ENCODE results near the gene CELSR1.

Gene CELSR1

DNA sequence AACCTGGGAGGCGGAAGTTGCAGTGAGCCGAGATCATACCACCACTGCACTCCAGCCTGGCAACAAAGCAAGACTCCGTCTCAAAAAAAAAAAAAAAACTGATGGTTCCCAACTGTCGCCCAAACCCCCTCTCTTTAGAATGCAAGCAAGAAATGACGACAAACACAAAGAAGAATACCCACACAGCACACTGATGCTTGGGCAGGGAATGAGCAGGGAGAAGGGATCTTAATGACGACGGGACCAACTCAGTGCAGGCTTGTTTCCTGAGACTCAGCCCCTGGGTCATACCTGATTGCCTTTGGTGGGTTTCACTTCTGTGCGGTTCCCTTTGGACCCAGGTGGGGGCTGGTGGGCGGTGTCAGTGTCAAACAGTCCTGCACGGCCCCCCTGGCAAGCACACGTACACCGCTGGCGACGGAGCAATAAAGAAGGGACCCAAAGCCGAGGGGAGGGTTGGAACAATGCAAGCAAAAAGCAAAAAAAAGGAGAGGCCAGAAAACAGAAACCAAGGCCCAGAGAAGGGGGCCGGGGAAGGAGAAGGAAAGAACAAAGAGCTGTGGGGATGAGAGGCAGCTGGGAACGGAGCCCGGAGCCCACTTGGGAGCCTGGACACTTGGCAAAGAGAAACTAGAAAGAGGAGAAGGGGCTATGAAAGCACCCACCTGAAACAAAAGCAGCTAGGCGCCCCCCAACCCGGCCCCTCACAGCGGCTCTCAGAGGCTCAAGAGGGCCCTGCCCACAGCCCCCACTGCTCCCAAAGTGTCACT is 99.6 kb downstream of the CELSR1 start:
- no peak for DNase-seq

DNA sequence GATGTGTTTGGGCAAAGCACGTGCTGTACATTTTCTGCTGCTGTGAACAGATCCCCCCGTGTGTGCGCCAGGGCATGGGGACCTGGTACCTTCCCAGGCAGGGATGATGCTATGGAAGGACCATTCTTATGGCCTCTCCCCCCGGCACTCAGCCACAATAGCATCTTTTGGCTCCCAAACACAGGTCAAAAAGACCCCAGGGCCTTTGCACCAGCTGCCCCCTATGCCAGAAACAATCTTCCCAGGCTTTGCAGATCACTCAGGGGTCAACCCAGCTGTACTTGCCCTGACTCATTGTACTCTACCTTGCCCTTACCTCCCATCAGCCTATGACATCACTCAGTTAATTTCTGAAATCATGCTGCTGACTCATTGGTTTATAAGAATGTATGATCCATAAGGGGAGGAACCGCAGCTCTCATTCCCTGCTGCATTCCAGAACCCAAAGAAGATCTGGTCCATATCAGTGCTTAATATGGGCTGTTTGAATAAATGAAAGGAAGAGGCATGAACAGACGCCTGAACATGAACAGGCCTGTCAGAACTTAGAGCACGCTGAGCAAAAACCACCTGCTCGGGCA is 100.7 kb downstream of the CELSR1 start:
- DNase-seq: no peak

- DNase-seq: no peak
These were observed 104.1 kb downstream of the CELSR1 start for GRCh38 chr22:46433318-46433717.

- DNase-seq: peak; percentile 64
These were observed 105.0 kb downstream of the CELSR1 start for GRCh38 chr22:46432164-46433068.

GRCh38 chr22:46430961-46431838 is 106.2 kb downstream of the CELSR1 start:
- DNase-seq: no peak

GRCh38 chr22:46429325-46429853 is 108.0 kb downstream of the CELSR1 start:
- DNase-seq: no peak

GRCh38 chr22:46428602-46429324 is 108.7 kb downstream of the CELSR1 start:
- no peak for DNase-seq

DNA sequence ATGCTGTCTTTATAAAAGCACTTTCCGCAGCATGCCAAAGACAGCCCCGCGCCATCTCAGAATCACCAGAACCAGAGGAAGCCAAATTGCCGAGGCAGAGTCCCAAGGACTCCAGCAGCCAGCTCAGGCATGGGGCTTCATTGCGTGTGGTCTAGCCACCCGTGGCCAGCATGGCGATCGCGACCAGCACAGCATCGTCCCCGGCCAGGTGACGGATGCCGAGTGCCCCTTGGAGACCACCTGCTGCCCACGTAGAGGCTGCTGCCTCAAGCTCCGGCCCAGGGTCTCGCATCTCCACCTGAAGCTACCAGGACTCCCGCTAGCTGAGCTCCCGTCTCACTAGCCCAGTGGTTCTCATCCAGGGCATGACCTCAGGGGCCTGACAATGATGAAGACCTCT is 109.2 kb downstream of the CELSR1 start:
- DNase-seq: no peak

GRCh38 chr22:46425016-46425415 is 112.4 kb downstream of the CELSR1 start:
- no peak for DNase-seq

GRCh38 chr22:46424496-46424895 is 112.9 kb downstream of the CELSR1 start:
- no peak for DNase-seq

DNA sequence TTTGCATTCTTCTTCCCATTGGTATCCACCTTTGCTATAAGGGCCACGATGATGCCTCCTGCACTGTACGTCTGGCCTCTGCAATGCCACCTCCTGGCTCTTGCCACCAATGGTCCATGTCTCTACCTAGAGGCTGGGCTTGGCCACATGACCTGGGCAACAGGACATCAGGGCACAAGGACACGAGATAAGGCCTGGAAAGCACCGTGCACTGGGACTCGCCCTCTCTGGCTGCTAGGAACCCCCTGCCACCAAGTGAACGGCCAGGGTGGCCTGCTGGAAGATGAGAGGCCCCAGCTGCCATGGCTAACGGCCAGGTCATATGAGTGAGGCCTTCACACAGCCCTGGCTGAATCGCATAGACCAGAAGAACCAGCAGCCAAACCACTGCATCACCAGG is 114.5 kb downstream of the CELSR1 start:
- DNase-seq: no peak

- no peak for DNase-seq
These were observed 116.2 kb downstream of the CELSR1 start for GRCh38 chr22:46421267-46421666.

- DNase-seq: no peak
These were observed 117.5 kb downstream of the CELSR1 start for GRCh38 chr22:46419754-46420571.

DNA sequence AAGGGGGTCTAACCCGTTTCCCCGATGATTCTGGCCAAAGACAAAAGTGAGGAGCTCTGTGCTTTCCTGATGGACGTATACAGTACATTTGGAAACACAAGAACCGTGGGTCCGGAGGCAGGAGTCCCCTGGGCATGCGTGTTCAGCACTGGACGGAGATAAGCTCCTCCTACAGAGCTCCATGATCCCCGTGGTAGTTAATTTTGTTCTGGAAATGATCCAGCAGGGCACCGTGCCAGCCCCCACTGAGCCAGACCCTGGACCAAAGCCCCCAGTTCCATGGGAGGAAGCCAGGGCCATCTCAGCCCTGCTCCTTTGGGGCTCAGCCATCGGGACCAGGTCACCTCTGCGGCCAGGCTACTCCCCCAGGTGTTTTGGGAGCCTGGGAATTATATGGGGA is 118.6 kb downstream of the CELSR1 start:
- no peak for DNase-seq

DNA sequence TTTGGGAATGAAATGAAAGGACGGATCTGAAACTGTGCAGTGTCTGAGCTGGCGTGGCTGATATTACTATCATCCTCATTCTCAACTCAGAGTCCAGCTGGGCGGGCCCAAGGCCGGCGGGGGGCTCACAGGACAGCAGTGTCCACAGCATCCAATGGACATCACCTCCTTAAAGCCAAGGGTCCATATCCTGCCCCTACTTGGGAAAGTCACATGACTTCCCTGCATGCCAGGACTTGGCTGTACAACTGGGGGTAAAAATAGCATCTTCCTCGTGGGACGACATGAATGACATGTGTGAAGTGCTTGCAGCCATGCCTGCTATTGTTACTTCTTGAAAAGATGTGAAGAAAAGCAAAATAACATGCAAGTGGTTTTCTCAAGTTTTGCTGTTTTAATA is 119.7 kb downstream of the CELSR1 start:
- DNase-seq: no peak

GRCh38 chr22:46416891-46417580 is 120.4 kb downstream of the CELSR1 start:
- DNase-seq: no peak

DNA sequence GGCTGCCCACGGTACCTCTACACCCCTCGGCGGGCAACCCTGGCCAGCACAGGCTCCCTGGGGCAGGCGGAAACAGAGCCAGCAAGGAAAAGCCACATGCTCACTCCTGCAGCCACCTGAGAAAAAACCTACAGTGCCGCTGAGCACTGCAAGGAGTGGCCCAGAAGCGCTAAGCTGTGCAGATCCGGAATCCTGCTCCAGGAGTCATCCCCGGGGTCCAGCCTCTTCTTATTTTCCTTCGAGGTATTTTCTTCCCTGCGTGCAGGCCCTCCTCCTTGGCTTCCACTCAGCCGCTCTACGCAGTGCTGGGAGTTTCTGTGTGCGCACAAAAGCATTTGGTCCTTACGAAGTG is 120.9 kb downstream of the CELSR1 start:
- DNase-seq: no peak

DNA sequence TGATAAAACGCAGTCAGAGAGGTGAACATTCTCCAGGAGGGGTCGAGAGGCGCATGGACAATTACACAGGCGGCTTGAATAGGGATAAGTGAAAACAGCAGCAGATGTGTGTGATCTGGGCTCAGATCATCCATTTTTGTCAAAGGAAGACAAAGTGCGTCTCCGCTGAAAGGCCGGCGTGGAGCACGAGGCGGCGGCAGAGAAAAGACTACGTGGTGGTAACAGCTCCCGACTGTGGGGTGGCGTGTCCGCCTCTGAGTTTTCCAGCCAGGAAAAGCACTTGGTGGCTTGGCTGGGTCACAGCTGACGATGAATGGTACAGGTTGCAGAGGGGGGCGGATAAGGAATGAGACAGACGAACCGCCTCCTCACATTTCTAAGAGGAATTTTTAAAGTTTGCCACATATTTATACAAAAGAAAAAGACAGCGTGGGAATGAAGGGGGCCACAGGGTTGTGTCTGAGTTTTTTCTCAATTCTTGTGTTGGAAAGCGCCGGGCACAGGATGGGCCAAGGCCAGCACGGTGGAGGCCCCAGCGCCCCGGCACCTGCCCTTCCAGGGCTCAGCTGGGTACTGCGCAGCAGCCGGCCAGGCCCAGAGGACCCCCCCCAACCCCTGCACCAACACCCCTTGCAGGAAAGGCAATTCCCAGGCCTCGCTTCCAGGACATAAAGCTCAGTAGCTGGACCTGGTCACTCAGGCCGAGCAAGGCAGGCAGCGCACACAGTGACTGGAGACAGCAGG is 121.5 kb downstream of the CELSR1 start:
- no peak for DNase-seq

DNA sequence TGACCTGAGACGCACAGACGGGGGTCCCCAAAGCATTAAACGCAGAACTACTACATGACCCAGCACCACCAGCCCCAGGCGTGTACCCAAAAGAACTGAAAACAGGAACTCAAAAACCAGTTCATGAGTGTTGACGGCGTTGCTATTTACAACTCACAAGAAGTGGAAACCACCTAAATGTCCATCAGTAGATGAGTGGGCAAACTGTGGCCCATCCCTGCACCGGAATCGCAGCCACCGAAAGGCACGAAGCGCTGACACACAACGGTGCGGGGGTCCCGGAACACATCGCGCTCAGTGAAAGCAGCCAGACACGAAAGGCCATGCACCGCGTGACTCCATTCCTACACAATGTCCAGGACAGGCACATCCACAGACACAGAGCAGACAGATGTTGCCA is 122.7 kb downstream of the CELSR1 start:
- no peak for DNase-seq

Data from activated CD8-positive, alpha-beta memory T cell treated with anti-CD3 and anti-CD28 coated beads, Interleukin-2, amount 50 U/mL, for 48 hours (primary cell).